GM12878 (cell line): ENCODE measurements around the gene RNF31. TPM values are rescaled to one million over a fixed set of nuclear protein-coding genes. Genes with fewer than 3 reads are reported as not detected.

Experiments used
- BHLHE40 ChIP-seq, 2 experiments: fragments of 450-650 bp in 1 of 2; IDR thresholded peaks; 2 replicates each; pipeline ENCODE4 v1.6.1; 2011 to 2017; ENCODE audit warnings: low read depth in 2 of 2, borderline replicate concordance in 1 of 2, improper control_type of control experiment in 1 of 2, low read length in 1 of 2, mild to moderate bottlenecking in 1 of 2
- CEBPB ChIP-seq, 2 experiments: fragments of 150-350 bp in 1 of 2; IDR thresholded peaks; 2 replicates each; pipeline ENCODE4 v1.6.1; 2012 to 2014; ENCODE audit warnings: low read depth in 2 of 2, low read length in 2 of 2, borderline replicate concordance in 1 of 2, inconsistent platforms in 1 of 2
- DPF2 ChIP-seq: fragments of 450-650 bp; IDR thresholded peaks from 2 replicates; pipeline ENCODE4 v1.6.1; 2017; ENCODE audit warnings: mild to moderate bottlenecking
- IKZF1 ChIP-seq: fragments of 450-650 bp; conservative IDR thresholded peaks from 2 replicates; pipeline ENCODE4 v1.6.1; 2017; ENCODE audit warnings: antibody characterized with exemption, mild to moderate bottlenecking
- IKZF2 ChIP-seq, 2 experiments: fragments of 450-650 bp; IDR thresholded peaks; 2 replicates each; pipeline ENCODE4 v1.6.1; 2017; ENCODE audit warnings: mild to moderate bottlenecking in 2 of 2, moderate library complexity in 2 of 2
- JUND ChIP-seq: IDR thresholded peaks from 2 replicates; pipeline ENCODE4 v1.6.1; 2012; ENCODE audit warnings: low read depth, mild to moderate bottlenecking, low read length, improper control_type of control experiment, moderate library complexity
- KAT2A ChIP-seq: conservative IDR thresholded peaks from 2 replicates; pipeline ENCODE4 v1.6.1; 2011; ENCODE audit warnings: low read depth, low read length; ENCODE audit not compliant: control insufficient read depth
- NFXL1 ChIP-seq: fragments of 450-650 bp; IDR thresholded peaks from 2 replicates; pipeline ENCODE4 v1.6.1; 2017; ENCODE audit warnings: antibody characterized with exemption, mild to moderate bottlenecking, borderline replicate concordance
- PML ChIP-seq: IDR thresholded peaks from 2 replicates; pipeline ENCODE4 v1.6.1; 2012; ENCODE audit warnings: low read length, inconsistent platforms
- POU2F2 ChIP-seq: IDR thresholded peaks from 3 replicates; pipeline ENCODE4 v1.6.1; 2011; ENCODE audit warnings: low read depth, mild to moderate bottlenecking, low read length, borderline replicate concordance
- RUNX3 ChIP-seq: IDR thresholded peaks from 2 replicates; pipeline ENCODE4 v1.6.1; 2012; ENCODE audit warnings: low read length, inconsistent platforms
- SUZ12 ChIP-seq: fragments of 200-600 bp; sonication (generic); IDR thresholded peaks from one replicate; pipeline ENCODE4 v1.6.1; 2018; ENCODE audit warnings: antibody characterized with exemption, mild to moderate bottlenecking; ENCODE audit not compliant: unreplicated experiment
- TARDBP ChIP-seq: IDR thresholded peaks from 2 replicates; pipeline ENCODE4 v1.6.1; 2016; ENCODE audit warnings: borderline replicate concordance
- ZNF207 ChIP-seq: fragments of 450-650 bp; IDR thresholded peaks from 2 replicates; pipeline ENCODE4 v1.6.1; 2014; ENCODE audit warnings: antibody characterized with exemption, mild to moderate bottlenecking, borderline replicate concordance
- polyA plus RNA-seq, 11 experiments: library from polyadenylated mRNA; depleted of rRNA in 4 of 11; unstranded in 6 of 11; stranded (reverse) in 5 of 11; fragments of >200 nt; fragmentation: Nextera tagmentation in 4 of 11; fragmentation: Illumina TruSeq in 1 of 11; extraction: Ambion mirVana in 4 of 11; extraction: Trizol in 1 of 11; gene quantifications; 1 replicate in 1 of 11; 2 replicates in 10 of 11; pipeline versions ENCODE4 v1.2.1 to v1.2.3, GENCODE V29; 2011 to 2016; ENCODE audit warnings: inconsistent platforms in 2 of 11, missing spikeins in 2 of 11, low read depth in 1 of 11
- total RNA-seq, 4 experiments: library from RNA; depleted of rRNA in 3 of 4; stranded (reverse); fragments of >200 nt in 3 of 4; fragmentation: Illumina TruSeq in 1 of 4; extraction: Trizol in 1 of 4; gene quantifications; 2 replicates each; pipeline versions ENCODE4 v1.2.1 to v1.2.3, GENCODE V29; 2013 to 2021
- TF ChIP-seq, protein P1 (sequence below): IDR thresholded peaks from 2 replicates; pipeline ENCODE4 v1.6.1; 2012; ENCODE audit warnings: mild to moderate bottlenecking, low read depth, low read length
- TF ChIP-seq, protein P2 (sequence below): fragments of 450-650 bp; formaldehyde crosslinking; IDR thresholded peaks from 2 replicates; pipeline ENCODE4 v1.4.0; 2022; ENCODE audit warnings: mild to moderate bottlenecking, moderate library complexity
- TF ChIP-seq, protein P3 (sequence below): IDR thresholded peaks from 2 replicates; pipeline ENCODE4 v1.6.1; 2012; ENCODE audit warnings: low read depth, low read length, improper control_type of control experiment
- TF ChIP-seq, protein P4 (sequence below): fragments of 450-650 bp; IDR thresholded peaks from 2 replicates; pipeline ENCODE4 v1.6.1; 2017; ENCODE audit warnings: low read depth, mild to moderate bottlenecking, moderate library complexity

The RNF31 gene
- total and polyA plus RNA-seq, 10 of the 15 experiments (the other 5 are each of a cell fraction or from before 2014, with no cell fraction given), result 8.5 to 92.7 (median 52.0) TPM

DNA sequence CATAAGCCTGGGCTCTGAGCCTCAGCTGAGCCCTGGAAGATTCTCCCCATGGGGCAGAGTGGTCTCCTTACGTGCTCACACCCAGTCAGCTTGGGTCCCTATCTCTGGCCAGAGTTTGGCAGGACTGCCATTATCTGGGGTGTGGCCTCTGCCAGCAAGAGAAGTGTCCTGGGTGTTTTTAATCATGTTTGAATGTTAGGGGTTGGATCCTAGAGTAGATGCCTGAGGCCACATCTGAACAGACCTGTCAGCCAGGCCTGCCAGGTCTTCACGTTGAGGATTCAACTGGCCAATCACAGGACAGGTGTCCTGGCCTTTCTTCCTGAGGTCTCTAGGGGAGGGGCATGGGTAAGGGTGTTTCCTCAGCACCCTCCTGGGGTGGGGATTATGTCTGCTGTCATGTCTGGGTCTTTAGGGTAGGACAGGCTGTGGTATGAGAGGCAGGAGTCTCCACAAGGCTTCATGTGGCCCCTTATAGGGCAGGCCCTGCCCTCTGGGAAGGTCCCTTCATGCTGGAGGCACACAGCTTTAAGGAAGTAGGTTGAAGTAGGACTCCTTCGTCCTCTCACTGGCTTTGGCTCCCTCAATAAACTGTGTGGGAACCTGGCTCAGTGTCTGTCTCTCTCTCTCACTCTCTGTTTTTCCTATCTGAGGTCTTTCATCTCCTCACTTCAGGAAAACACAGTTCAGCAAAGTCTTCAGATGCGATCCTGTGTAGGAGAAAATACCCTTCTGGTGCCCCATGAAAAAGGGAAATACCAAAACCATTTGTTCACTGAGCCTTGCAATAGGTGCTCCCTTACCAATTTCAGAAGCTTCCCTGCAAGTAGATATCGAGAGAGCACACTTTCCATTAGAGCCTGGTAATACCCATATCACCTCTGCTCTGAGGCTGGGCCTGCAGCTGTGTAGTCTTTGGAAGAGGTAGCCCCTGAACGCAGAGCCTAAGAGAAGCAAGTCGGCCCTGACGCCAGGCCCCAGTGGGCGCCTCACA is 23.6 kb upstream of the RNF31 start (continued):
- TF ChIP-seq, protein P1, sequence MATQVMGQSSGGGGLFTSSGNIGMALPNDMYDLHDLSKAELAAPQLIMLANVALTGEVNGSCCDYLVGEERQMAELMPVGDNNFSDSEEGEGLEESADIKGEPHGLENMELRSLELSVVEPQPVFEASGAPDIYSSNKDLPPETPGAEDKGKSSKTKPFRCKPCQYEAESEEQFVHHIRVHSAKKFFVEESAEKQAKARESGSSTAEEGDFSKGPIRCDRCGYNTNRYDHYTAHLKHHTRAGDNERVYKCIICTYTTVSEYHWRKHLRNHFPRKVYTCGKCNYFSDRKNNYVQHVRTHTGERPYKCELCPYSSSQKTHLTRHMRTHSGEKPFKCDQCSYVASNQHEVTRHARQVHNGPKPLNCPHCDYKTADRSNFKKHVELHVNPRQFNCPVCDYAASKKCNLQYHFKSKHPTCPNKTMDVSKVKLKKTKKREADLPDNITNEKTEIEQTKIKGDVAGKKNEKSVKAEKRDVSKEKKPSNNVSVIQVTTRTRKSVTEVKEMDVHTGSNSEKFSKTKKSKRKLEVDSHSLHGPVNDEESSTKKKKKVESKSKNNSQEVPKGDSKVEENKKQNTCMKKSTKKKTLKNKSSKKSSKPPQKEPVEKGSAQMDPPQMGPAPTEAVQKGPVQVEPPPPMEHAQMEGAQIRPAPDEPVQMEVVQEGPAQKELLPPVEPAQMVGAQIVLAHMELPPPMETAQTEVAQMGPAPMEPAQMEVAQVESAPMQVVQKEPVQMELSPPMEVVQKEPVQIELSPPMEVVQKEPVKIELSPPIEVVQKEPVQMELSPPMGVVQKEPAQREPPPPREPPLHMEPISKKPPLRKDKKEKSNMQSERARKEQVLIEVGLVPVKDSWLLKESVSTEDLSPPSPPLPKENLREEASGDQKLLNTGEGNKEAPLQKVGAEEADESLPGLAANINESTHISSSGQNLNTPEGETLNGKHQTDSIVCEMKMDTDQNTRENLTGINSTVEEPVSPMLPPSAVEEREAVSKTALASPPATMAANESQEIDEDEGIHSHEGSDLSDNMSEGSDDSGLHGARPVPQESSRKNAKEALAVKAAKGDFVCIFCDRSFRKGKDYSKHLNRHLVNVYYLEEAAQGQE, result no peak
- peak; percentile 36; the same call in 1 of the 2 replicates for TF ChIP-seq RUNX3
- TF ChIP-seq ZNF207, result no peak
- TF ChIP-seq, protein P2, sequence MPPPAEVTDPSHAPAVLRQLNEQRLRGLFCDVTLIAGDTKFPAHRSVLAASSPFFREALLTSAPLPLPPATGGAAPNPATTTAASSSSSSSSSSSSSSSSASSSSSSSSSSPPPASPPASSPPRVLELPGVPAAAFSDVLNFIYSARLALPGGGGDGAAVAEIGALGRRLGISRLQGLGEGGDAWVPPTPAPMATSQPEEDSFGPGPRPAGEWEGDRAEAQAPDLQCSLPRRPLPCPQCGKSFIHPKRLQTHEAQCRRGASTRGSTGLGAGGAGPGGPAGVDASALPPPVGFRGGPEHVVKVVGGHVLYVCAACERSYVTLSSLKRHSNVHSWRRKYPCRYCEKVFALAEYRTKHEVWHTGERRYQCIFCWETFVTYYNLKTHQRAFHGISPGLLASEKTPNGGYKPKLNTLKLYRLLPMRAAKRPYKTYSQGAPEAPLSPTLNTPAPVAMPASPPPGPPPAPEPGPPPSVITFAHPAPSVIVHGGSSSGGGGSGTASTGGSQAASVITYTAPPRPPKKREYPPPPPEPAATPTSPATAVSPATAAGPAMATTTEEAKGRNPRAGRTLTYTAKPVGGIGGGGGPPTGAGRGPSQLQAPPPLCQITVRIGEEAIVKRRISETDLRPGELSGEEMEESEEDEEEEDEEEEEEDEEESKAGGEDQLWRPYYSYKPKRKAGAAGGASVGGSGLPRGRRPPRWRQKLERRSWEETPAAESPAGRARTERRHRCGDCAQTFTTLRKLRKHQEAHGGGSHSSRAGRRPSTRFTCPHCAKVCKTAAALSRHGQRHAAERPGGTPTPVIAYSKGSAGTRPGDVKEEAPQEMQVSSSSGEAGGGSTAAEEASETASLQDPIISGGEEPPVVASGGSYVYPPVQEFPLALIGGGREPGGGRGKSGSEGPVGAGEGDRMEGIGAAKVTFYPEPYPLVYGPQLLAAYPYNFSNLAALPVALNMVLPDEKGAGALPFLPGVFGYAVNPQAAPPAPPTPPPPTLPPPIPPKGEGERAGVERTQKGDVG (CRISPR knock-in tag), result no peak
- TF ChIP-seq PML, result 0 out of 2 replicates have a peak, but pooled peaks have one; percentile 22
- TF ChIP-seq NFXL1, result no peak
- TF ChIP-seq JUND, result no peak
- no peak for TF ChIP-seq BHLHE40 (IDR thresholded peaks at IDR 0.05; ENCODE audit: borderline replicate concordance in 1 of 2, low read depth in 2 of 2, low read length in 1 of 2)
- TF ChIP-seq, protein P3, sequence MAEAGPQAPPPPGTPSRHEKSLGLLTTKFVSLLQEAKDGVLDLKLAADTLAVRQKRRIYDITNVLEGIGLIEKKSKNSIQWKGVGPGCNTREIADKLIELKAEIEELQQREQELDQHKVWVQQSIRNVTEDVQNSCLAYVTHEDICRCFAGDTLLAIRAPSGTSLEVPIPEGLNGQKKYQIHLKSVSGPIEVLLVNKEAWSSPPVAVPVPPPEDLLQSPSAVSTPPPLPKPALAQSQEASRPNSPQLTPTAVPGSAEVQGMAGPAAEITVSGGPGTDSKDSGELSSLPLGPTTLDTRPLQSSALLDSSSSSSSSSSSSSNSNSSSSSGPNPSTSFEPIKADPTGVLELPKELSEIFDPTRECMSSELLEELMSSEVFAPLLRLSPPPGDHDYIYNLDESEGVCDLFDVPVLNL, result no peak
- TF ChIP-seq, protein P4, sequence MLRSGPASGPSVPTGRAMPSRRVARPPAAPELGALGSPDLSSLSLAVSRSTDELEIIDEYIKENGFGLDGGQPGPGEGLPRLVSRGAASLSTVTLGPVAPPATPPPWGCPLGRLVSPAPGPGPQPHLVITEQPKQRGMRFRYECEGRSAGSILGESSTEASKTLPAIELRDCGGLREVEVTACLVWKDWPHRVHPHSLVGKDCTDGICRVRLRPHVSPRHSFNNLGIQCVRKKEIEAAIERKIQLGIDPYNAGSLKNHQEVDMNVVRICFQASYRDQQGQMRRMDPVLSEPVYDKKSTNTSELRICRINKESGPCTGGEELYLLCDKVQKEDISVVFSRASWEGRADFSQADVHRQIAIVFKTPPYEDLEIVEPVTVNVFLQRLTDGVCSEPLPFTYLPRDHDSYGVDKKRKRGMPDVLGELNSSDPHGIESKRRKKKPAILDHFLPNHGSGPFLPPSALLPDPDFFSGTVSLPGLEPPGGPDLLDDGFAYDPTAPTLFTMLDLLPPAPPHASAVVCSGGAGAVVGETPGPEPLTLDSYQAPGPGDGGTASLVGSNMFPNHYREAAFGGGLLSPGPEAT, result peak; percentile 58; the same call in 1 of the 2 replicates
- TF ChIP-seq CEBPB (IDR thresholded peaks at IDR 0.05; ENCODE audit: borderline replicate concordance in 1 of 2, low read depth in 2 of 2, low read length in 2 of 2), result no peak
- no peak for TF ChIP-seq POU2F2
- no peak for TF ChIP-seq KAT2A
- TF ChIP-seq TARDBP, result 0 out of 2 replicates have a peak, but pooled peaks have one; percentile 39
- TF ChIP-seq SUZ12, result no peak
- peak; percentile 56 to 64; a peak in 3 of 4 replicates for TF ChIP-seq IKZF2 (IDR thresholded peaks at IDR 0.05)
- peak; percentile 33; the same call in 1 of the 2 replicates for TF ChIP-seq DPF2
- TF ChIP-seq IKZF1, result peak; percentile 38; the same call in 1 of the 2 replicates
- TF ChIP-seq, all 136 proteins: peak for 12
